GM13976 (cell line): Measurements from ENCODE around the gene ERN1.
"Not testable (repeated sequence)": the region's sequence is repeated elsewhere in the genome, so short reads cannot be mapped to it uniquely, and the experiment has no call there.

Experiments used
- DNase-seq: peaks from one replicate; pipeline ENCODE4 v3.0.0; 2012; ENCODE audit warnings: low spot score
- in situ Hi-C: fragments of 300-500 bp; cut with MboI; formaldehyde crosslinking; loops from one replicate; pipeline ENCODE4 v1.12.0; 2022; ENCODE audit warnings: low sequenced_read_pairs, mixed read lengths, inconsistent platforms; ENCODE audit not compliant: unreplicated experiment
- TF ChIP-seq, protein P1 (sequence below): IDR thresholded peaks from 2 replicates; pipeline ENCODE4 v1.5.1; 2012; ENCODE audit warnings: borderline replicate concordance, mild to moderate bottlenecking; ENCODE audit not compliant: insufficient read depth; ENCODE audit errors: extremely low read depth, missing control alignments, control extremely low read depth

The ERN1 gene

DNA sequence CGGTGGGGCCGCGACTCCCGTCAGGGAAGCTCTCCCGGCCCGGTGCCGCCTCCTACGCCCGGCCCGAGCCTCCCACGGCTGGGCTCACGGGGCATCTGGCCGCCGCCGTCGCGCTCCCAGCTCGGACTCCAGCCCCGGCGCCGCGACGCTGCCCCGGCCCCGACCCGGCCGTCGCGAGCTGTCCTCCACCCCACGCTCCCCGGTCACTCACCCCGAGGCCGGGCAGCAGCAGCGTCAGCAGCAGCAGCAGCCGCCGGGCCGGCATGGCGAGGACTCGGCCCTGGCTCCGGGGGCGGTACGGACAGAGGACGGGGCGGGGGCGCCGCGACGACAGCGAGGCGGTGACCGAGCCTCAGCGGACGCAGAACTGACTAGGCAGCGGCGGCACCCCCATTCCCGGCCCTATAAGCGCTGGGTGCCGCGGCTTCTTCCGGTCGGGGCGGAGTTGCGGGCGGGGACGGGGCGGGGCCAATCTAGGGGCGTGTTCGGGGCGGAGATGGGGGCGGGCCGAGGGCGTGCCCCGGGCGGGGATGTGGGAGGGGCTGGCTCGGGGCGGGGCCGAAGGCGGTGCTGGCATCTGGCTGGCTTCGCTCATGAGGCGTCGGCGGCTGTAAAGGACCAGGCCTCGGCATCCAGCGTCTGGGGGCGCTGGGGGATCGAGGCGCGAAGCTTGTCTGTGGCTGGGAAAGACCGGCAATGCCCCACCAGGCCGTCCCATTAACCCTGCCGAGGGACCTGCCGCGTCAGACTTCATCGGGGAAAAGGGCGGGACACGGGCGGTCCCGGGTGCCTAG is at the start of gene ERN1:
Gene ERN1 (minus strand): TSS at position 380 of the 794 bp plus-strand sequence. CDS start 115 bp downstream, at position 265.
- peak; percentile 95 for DNase-seq
- TF ChIP-seq, protein P1, sequence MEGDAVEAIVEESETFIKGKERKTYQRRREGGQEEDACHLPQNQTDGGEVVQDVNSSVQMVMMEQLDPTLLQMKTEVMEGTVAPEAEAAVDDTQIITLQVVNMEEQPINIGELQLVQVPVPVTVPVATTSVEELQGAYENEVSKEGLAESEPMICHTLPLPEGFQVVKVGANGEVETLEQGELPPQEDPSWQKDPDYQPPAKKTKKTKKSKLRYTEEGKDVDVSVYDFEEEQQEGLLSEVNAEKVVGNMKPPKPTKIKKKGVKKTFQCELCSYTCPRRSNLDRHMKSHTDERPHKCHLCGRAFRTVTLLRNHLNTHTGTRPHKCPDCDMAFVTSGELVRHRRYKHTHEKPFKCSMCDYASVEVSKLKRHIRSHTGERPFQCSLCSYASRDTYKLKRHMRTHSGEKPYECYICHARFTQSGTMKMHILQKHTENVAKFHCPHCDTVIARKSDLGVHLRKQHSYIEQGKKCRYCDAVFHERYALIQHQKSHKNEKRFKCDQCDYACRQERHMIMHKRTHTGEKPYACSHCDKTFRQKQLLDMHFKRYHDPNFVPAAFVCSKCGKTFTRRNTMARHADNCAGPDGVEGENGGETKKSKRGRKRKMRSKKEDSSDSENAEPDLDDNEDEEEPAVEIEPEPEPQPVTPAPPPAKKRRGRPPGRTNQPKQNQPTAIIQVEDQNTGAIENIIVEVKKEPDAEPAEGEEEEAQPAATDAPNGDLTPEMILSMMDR: no peak
- in situ Hi-C loops: loop anchor here (10.0 kb wide), 2 partner anchors 55 to 215 kb away; partner anchors contain the start of genes CSHL1 and GH1

DNA sequence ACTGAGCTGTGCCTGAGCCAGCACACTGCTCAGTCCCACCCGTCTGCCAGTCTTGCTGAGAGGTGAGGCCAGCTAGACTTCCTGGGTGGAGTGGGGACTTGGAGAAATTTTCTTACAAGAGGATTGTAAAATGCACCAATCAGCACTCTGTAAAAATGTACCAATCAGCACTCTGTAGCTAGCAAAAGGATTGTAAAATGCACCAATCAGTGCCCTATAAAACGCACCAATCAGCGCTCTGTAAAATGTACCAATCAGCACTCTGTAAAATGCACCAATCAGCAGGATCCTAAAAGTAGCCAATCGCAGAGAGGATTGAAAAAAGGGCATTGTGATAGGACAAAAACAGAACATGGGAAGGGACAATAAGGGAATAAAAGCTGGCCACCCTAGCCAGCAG is 49.1 kb upstream of the ERN1 start:
- in situ Hi-C loops, DNase-seq: not testable (repeated sequence)

DNA sequence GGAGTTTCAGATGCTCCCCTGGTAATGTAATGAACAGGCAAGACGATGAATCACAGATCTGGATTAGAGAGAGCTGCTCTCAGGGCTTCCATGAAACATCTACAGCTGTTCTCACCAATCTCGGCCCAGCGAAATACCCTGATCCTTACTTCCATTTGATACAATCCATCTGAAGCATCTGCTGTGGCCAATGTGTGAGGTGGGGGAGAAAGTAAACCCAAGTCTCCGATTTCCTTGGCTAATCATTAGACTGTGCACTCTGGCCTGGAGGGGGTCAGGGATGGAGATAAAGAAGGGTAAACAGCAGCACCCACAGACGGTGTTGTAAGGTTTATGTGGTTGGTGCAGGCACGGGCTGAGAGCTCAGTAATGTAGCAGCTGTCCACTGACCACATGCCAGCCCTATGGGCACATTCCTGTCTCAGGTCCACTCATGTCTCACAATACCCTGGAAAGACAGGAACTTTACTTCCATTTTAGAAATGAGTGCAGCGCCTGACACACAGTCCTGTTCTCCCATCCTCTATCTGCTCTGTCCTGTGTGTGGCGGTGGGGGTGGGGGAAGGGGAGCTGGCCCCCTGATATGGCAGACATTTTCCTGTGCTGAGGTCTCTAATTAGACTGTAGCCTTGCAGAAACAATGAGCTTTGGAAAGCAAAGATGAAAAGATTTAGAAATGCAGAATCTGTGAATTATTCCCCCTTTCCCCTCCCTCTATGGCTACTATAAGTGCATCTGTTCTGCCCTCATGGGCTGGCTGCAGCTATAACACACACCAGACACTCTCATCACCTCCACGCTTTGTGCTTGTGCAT is 48.3 kb upstream of the ERN1 start:
- TF ChIP-seq, protein P1: no peak
- in situ Hi-C loops: no loop called here
- DNase-seq: no peak

DNA sequence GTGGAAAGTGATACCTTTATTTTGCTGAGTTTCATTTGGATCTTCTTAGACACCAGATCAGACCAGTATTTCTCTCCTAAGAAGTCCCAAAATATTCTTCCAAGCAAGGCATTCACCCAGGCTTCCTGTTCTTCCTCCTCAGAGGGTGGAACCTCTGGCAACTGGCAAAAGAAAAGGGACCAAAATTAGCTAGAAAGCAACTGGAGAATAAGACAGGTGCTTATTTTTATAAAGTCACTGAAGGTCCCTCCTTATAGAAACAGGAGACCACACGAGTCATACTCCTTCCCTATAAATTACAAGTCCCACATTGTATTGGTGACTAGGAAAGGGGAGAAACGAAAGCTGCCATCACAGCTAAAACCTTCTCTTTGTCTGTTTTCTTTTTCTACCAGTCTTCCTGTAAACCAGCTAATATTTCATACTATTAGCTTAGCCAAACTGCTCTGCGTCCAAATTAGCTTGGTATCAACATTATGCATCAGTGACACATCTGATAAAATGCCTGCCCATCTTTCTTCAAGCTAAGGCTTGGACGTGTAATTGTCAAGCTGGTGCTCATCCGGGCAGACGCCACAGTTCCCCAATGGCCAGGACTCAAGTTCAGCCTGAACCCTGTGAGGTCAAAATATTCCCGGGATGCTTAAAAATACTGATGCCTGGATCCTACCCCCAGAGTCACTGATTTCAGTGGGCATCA is 47.5 kb upstream of the ERN1 start:
- no peak for DNase-seq
- TF ChIP-seq, protein P1: no peak
- in situ Hi-C loops: no loop called here

DNA sequence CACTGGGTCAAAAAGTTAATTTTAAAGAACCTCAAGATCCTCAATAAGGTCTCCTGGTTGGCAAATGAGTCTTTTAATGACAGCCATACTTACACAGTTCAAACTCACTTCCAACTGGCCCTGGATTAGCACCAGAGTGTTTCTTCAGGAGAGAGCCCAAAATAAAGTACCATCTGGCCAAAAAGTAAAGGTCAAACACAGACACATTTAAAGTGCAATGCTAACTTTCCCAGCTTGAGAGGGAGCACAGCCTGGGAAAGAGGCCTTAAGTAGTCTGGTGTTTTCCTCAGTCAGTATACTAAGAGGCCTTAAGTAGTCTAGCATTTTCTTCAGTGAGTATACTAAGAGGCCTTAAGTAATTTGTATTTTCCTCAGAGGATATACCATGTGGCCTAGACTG is 46.6 kb upstream of the ERN1 start:
- TF ChIP-seq, protein P1: no peak
- in situ Hi-C loops: no loop called here
- DNase-seq: no peak

DNA sequence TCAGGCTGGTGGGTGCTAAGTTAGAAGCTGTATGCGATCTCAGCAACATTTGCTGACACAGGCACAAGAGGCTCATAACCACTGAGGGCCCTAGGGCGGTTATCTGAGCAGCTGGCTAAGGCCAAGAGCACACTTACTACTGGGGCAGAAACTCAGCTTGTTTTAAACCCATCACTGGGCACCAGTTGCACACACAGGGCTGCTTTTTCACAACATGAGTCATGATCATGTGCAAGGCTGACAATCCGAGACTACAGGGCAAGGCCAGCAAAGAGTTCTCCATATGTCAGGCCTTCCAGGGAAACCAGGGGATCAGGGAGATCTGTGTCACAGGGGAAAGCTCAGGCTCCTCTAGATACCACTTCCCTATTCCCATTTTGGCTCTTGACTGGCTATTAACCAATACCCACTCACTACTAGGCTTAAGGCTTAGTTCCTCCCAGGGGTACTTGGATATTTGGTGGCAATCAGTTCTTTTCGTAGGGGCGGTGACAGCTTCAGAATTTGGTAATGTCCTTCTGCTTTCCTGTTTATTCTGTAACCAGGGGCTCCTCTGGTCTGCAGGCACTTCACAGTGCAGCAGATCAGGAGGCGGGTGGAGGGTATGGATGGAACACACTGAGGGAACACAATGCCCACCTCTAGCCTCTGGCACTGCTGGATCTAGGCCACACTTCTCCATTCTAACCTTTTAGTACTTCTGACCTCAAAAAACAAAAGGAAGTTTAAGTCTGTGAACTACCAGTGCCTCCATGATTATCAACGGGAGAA is 44.9 kb upstream of the ERN1 start:
- DNase-seq: no peak
- in situ Hi-C loops: no loop called here
- TF ChIP-seq, protein P1: no peak
